HCT116 (cell line): Measurements from ENCODE around the gene MBP. TPM values are rescaled to one million over a fixed set of nuclear protein-coding genes. Genes with fewer than 3 reads are reported as not detected.

Experiments used
- ATAC-seq: fragments of 200-7000 bp; cut with Tn5 transposase; 2 replicates; pipeline ENCODE4 v1.9.1; 2020; ENCODE audit warnings: mild to moderate bottlenecking, moderate library complexity
- BruUV-seq: library from RNA; stranded (reverse); fragments of 400-500 nt; replicated peaks from 2 replicates; lab custom pipeline; 2021; lab: Mats Ljungman, UMichigan
- CTCF ChIA-PET: fragments of 300-600 bp; sonication (Branson Sonifier 250); formaldehyde crosslinking; loops from one replicate; lab custom pipeline; 2021; ENCODE audit warnings: antibody characterized with exemption; lab: Charles Lee
- POLR2A ChIA-PET: fragments of 300-600, 350-600 bp; sonication (Branson Sonifier 250); formaldehyde crosslinking; loops from one replicate; lab custom pipeline; 2021; ENCODE audit warnings: antibody characterized with exemption; lab: Charles Lee
- RAD21 ChIA-PET, 2 experiments: fragments of 300-600 bp; sonication (Branson Sonifier 250); formaldehyde crosslinking; loops; one replicate each; lab custom pipeline; 2023; ENCODE audit warnings: low total read pairs in 2 of 2; ENCODE audit not compliant: uncharacterized antibody in 2 of 2, unreplicated experiment in 2 of 2, low non-redundant PET in 1 of 2; lab: Charles Lee
- DNase-seq: peaks from one replicate; pipeline ENCODE4 v3.0.0-alpha.2; 2010; ENCODE audit warnings: low read depth, low spot score
- H2AFZ ChIP-seq: fragments of 200-600 bp; shearing (Covaris generic), sonication (generic); 2 replicates; pipeline ENCODE4 v1.6.1; 2017; ENCODE audit warnings: low read depth, mixed run types, mixed read lengths, antibody characterized with exemption, low read length; ENCODE audit not compliant: poor library complexity, severe bottlenecking
- H3K27ac ChIP-seq: 2 replicates; pipeline ENCODE4 v1.5.1; 2012; ENCODE audit warnings: low read depth, low read length
- H3K27me3 ChIP-seq: fragments of 200-600 bp; sonication (generic); 2 replicates; pipeline ENCODE4 v1.6.1; 2016; ENCODE audit warnings: mixed run types, low read length, mixed read lengths; ENCODE audit not compliant: insufficient read depth
- H3K36me3 ChIP-seq, 2 experiments: fragments of 200-500 bp in 1 of 2; fragments of 200-600 bp in 1 of 2; sonication (Bioruptor generic) in 1 of 2; sonication (generic) in 1 of 2; 2 replicates each; pipeline versions ENCODE4 v1.5.1 to v1.6.1; 2014 to 2016; ENCODE audit warnings: low read length in 2 of 2, inconsistent platforms in 1 of 2, mixed read lengths in 1 of 2, mixed run types in 1 of 2; ENCODE audit not compliant: insufficient read depth in 2 of 2, control insufficient read depth in 1 of 2
- H3K4me1 ChIP-seq, 2 experiments: fragments of 200-600 bp in 1 of 2; sonication (generic) in 1 of 2; 2 replicates each; pipeline versions ENCODE4 v1.5.1 to v1.6.1; 2012 to 2017; ENCODE audit warnings: low read length in 2 of 2, inconsistent platforms in 1 of 2, mild to moderate bottlenecking in 1 of 2, mixed read lengths in 1 of 2, mixed run types in 1 of 2, moderate library complexity in 1 of 2; ENCODE audit not compliant: insufficient read depth in 2 of 2, control insufficient read depth in 1 of 2
- H3K4me2 ChIP-seq: fragments of 200-600 bp; sonication (generic); 2 replicates; pipeline ENCODE4 v1.6.1; 2017; ENCODE audit warnings: mixed run types, low read length, mixed read lengths
- H3K4me3 ChIP-seq, 2 experiments: fragments of 200-600 bp in 1 of 2; sonication (generic) in 1 of 2; replicated peaks in 1 of 2; 2 replicates each; pipeline ENCODE4 v1.5.1; 2011 to 2016; ENCODE audit warnings: low read length in 2 of 2, control low read depth in 1 of 2, low read depth in 1 of 2, mild to moderate bottlenecking in 1 of 2, mixed read lengths in 1 of 2, mixed run types in 1 of 2
- H3K79me2 ChIP-seq: fragments of 200-600 bp; sonication (generic); 2 replicates; pipeline ENCODE4 v1.6.1; 2017; ENCODE audit warnings: mild to moderate bottlenecking, mixed run types, low read length, moderate library complexity, mixed read lengths; ENCODE audit not compliant: insufficient read depth
- H3K9ac ChIP-seq: fragments of 200-600 bp; sonication (generic); 2 replicates; pipeline ENCODE4 v1.6.1; 2016; ENCODE audit warnings: low read length, mixed read lengths
- H3K9me2 ChIP-seq: fragments of 200-600 bp; sonication (generic), shearing (Covaris generic); 2 replicates; pipeline ENCODE4 v1.6.1; 2017; ENCODE audit warnings: mixed run types, mild to moderate bottlenecking, moderate library complexity; ENCODE audit not compliant: insufficient read depth
- H3K9me3 ChIP-seq, 2 experiments: fragments of 200-500 bp in 1 of 2; fragments of 200-600 bp in 1 of 2; sonication (Bioruptor generic) in 1 of 2; sonication (generic) in 1 of 2; 2 replicates each; pipeline ENCODE4 v1.6.1; 2014 to 2017; ENCODE audit warnings: low read length in 2 of 2, mixed read lengths in 2 of 2, inconsistent platforms in 1 of 2, low read depth in 1 of 2, mild to moderate bottlenecking in 1 of 2, mixed run types in 1 of 2, moderate library complexity in 1 of 2; ENCODE audit not compliant: control insufficient read depth in 1 of 2, insufficient read depth in 1 of 2
- H4K20me1 ChIP-seq: fragments of 200-600 bp; sonication (generic), shearing (Covaris generic); 2 replicates; pipeline ENCODE4 v1.6.1; 2017; ENCODE audit warnings: mixed run types, mild to moderate bottlenecking, moderate library complexity; ENCODE audit not compliant: insufficient read depth
- ATF3 ChIP-seq: IDR thresholded peaks from 2 replicates; pipeline ENCODE4 v1.6.1; 2012
- CBX3 ChIP-seq: IDR thresholded peaks from 2 replicates; pipeline ENCODE4 v1.6.1; 2012; ENCODE audit warnings: low read depth
- CTCF ChIP-seq, 3 experiments: fragments of 200-600 bp in 1 of 3; sonication (generic) in 1 of 3; IDR thresholded peaks in 2 of 3; conservative IDR thresholded peaks in 1 of 3; 2 replicates each; pipeline ENCODE4 v1.5.1; 2012 to 2017; ENCODE audit warnings: low read depth in 2 of 3, low read length in 2 of 3, antibody characterized with exemption in 1 of 3, borderline replicate concordance in 1 of 3, control low read depth in 1 of 3, mild to moderate bottlenecking in 1 of 3, mixed read lengths in 1 of 3, mixed run types in 1 of 3, moderate library complexity in 1 of 3; ENCODE audit not compliant: insufficient read depth in 1 of 3
- ELF1 ChIP-seq: IDR thresholded peaks from 2 replicates; pipeline ENCODE4 v1.6.1; 2012; ENCODE audit warnings: low read depth, borderline replicate concordance
- EZH2 ChIP-seq: fragments of 200-600 bp; sonication (generic); IDR thresholded peaks from 2 replicates; pipeline ENCODE4 v1.6.1; 2017; ENCODE audit warnings: antibody characterized with exemption, mixed run types
- EZH2phosphoT487 ChIP-seq: fragments of 200-600 bp; IDR thresholded peaks from 2 replicates; pipeline ENCODE4 v1.6.1; 2018; ENCODE audit warnings: antibody characterized with exemption, borderline replicate concordance
- MAX ChIP-seq: IDR thresholded peaks from 2 replicates; pipeline ENCODE4 v1.6.1; 2012
- POLR2A ChIP-seq: IDR thresholded peaks from 2 replicates; pipeline ENCODE4 v1.7.0; 2011; ENCODE audit warnings: borderline replicate concordance; ENCODE audit not compliant: insufficient read depth, insufficient read length; ENCODE audit errors: extremely low read depth
- POLR2AphosphoS5 ChIP-seq: IDR thresholded peaks from 2 replicates; pipeline ENCODE4 v1.6.1; 2011; ENCODE audit warnings: mild to moderate bottlenecking, low read depth, low read length, moderate library complexity
- RAD21 ChIP-seq: IDR thresholded peaks from 2 replicates; pipeline ENCODE4 v1.6.1; 2012; ENCODE audit warnings: low read depth, mild to moderate bottlenecking
- REST ChIP-seq: IDR thresholded peaks from 2 replicates; pipeline ENCODE4 v1.6.1; 2012; ENCODE audit warnings: low read depth
- SIN3A ChIP-seq: IDR thresholded peaks from 2 replicates; pipeline ENCODE4 v1.6.1; 2012; ENCODE audit warnings: low read depth
- ZFX ChIP-seq: fragments of 450-650 bp; IDR thresholded peaks from 2 replicates; pipeline ENCODE4 v1.6.1; 2017
- ZNF274 ChIP-seq: fragments of 200-500 bp; sonication (Bioruptor generic); IDR thresholded peaks from 2 replicates; pipeline ENCODE4 v1.6.1; 2014; ENCODE audit warnings: mild to moderate bottlenecking, low read depth, low read length, inconsistent platforms
- intact Hi-C: fragments of 100-400 bp; cut with micrococcal nuclease; formaldehyde crosslinking; loops from 2 replicates; pipeline ENCODE4 v1.10.0; 2022
- total RNA-seq: library from RNA; stranded (reverse); gene quantifications from one replicate; pipeline ENCODE4 v1.2.1, GENCODE V29; 2021; ENCODE audit not compliant: unreplicated experiment

MBP gene
- total RNA-seq, 1 experiment from 2014 or later: 34.9 TPM

GRCh38 chr18:77127769-77128671 lies 4.6 kb downstream of the MBP start:
- CTCF ChIA-PET: no interaction called here
- TF ChIP-seq ATF3 (no peak), CTCF (IDR thresholded peaks at IDR 0.05 in 2 of 3, conservative IDR thresholded peaks at IDR 0.05 in 1 of 3; ENCODE audit: borderline replicate concordance in 1 of 3, insufficient read depth in 1 of 3, low read depth in 2 of 3, low read length in 2 of 3) (no peak), REST (no peak), ZNF274 (no peak), ELF1 (no peak), EZH2 (no peak), CBX3 (no peak), RAD21 (no peak), SIN3A (0 out of 2 replicates have a peak, but pooled peaks have one; percentile 26), MAX (peak; percentile 48), EZH2phosphoT487 (no peak), POLR2AphosphoS5 (no peak), ZFX (no peak), POLR2A (no peak)
- TF ChIP-seq, all 23 proteins: peak for 2
- peak overlapping the region; percentile 68; the same call in 1 of the 2 replicates for H3K27ac ChIP-seq
- H2AFZ ChIP-seq: no peak overlapping the region
- H3K4me3 ChIP-seq: 0 out of 4 replicates have a peak overlapping the region, but pooled peaks of 1 of the 2 experiments have one; percentile 2
- peaks cover 23 to 57% of the 10 kb centered on the region in 2 experiments for H3K4me1 ChIP-seq
- H4K20me1 ChIP-seq: no peaks in the 10 kb centered on the region
- peak overlapping the region; percentile 31; the same call in 1 of the 2 replicates for H3K9ac ChIP-seq
- DNase-seq (no peak), ATAC-seq (no peak)
- POLR2A ChIA-PET: no interaction called here
- peak overlapping the region; percentile 59 for H3K4me2 ChIP-seq
- RAD21 ChIA-PET: no interaction called here
- no peaks in the 10 kb centered on the region for H3K9me3 ChIP-seq
- BruUV-seq: no TSS peak
- no peaks in the 10 kb centered on the region for H3K27me3 ChIP-seq
- no peaks in the 10 kb centered on the region for H3K9me2 ChIP-seq
- H3K36me3 ChIP-seq: 0 out of 4 replicates have a peak, but pooled peaks cover 0 to 4% of the 10 kb centered on the region in 2 experiments
- intact Hi-C loops: no loop called here
- H3K79me2 ChIP-seq: peaks cover 91% of the 10 kb centered on the region
